ENCODE data around the gene DHRS11. TPM values are rescaled to one million over a fixed set of nuclear protein-coding genes. Genes with fewer than 3 reads are reported as not detected.

The DHRS11 gene
- total RNA-seq, 2 experiments from 2014 or later, result 7.2 to 13.9 TPM

DNA sequence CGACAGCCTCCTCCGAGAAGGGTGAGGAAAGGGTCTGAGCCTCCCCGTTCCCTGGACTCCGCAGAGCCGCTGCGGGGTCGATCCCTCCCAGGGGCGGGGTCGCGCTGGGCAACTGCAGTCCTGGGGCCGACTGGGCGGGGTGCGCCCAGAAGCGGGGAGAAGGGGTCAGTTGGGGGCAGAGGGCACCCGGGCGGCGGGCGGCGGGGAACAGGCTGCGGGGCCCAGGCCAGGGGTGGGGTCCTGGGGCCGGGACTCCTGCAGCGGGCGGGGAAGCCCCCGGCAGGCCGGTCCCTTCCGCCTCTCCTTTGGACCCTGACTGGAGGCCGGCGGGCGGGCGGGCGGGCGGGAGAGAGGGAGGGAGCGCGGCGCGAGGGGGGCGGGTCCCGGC is 46.6 kb upstream of the DHRS11 start:
- H3K27ac ChIP-seq (ENCODE audit: low read depth, low read length, poor library complexity, severe bottlenecking), result peak overlapping the region; percentile 95
- CTCF ChIA-PET (ENCODE audit: unreplicated experiment), result interaction anchor here (0.6 kb wide), 1 partner anchor 707 kb away, joined by 5 read pairs; no protein-coding TSS in a partner anchor
- POLR2A ChIA-PET, result interaction anchor here (0.9 kb wide), 1 partner anchor 9 kb away, joined by 4 read pairs; no protein-coding TSS in a partner anchor
- intact Hi-C loops (cut with micrococcal nuclease; ENCODE audit: unreplicated experiment), result loop anchor here (2.0 kb wide), 1 partner anchor 56 kb away; the partner anchor contains the start of gene MRM1
- no peak overlapping the region; the same call in 1 of the 2 replicates for H2AFZ ChIP-seq (ENCODE audit: low read length)
- TF ChIP-seq CTCF (conservative IDR thresholded peaks at IDR 0.05; ENCODE audit: low read length), result no peak
- TF ChIP-seq EZH2phosphoT487 (IDR thresholded peaks at IDR 0.05; ENCODE audit: borderline replicate concordance, low read depth, low read length), result no peak
- no TSS peak for BruUV-seq (replicated peaks)
- H3K4me2 ChIP-seq (ENCODE audit: low read length), result peak overlapping the region; percentile 75
- H3K4me1 ChIP-seq (ENCODE audit: insufficient read depth, low read length, poor library complexity, severe bottlenecking), result peaks cover 35% of the 10 kb centered on the region
- no peaks in the 10 kb centered on the region for H3K9me2 ChIP-seq (ENCODE audit: insufficient read depth, low read length)
- peaks cover 29% of the 10 kb centered on the region for H4K20me1 ChIP-seq (ENCODE audit: insufficient read depth, low read length)
- H3K4me3 ChIP-seq (ENCODE audit: low read depth, low read length, poor library complexity, severe bottlenecking), result peak overlapping the region; percentile 97
- peaks cover 49% of the 10 kb centered on the region for H3K36me3 ChIP-seq (ENCODE audit: insufficient read depth, low read length)
- no peak for DNase-seq (ENCODE audit: low spot score)
- no peaks in the 10 kb centered on the region for H3K9me3 ChIP-seq (ENCODE audit: low read length)
- H3K79me2 ChIP-seq (ENCODE audit: insufficient read depth, low read depth, low read length), result peaks cover 63% of the 10 kb centered on the region

DNA sequence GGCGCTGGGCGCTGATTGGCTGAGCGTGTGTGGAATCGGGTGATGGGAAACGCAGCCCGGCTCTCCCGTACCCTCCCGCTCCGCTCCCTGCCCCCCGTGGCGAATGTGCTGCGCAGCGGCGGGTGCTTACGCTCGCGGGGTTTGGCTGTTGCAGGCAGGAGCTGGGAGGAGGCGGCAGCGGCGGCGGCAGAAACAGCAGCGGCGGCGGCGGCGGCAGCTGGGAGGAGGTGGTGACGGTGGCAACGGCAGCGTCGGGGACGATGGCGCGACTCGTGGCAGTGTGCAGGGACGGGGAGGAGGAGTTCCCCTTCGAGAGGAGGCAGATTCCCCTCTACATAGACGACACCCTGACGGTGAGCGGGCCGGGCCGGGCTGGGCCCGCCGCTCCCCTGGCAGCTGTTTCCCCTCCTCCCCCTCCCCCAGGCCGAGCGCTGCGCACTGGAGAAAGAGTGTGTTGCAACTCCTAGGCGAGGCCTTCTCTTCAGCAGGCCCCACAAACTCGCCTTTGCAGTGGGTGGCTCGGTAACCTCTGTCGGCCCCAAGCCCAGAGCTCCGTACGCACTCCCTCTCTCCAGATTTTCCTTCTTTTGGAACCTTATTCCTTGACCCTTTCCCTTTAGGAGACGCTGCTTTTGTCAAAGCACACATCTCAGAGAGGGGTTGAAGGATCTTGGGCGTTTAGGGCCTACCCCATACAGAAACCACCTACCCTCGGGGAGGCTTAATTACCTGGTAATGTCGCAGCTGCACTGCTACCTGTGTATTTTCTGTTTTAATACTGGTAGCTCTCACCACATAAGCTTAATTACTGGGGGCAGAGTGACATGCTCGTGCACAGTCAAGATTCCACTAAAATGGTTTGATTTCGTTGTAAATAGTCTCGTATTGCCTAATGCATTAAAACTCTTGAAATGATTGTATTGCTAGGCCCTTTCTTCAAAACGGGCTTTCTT is 45.9 kb upstream of the DHRS11 start:
- ChIA-PET POLR2A (interaction anchor here (0.9 to 1.3 kb wide), 6 partner anchors 9 to 55 kb away, joined by 3 to 5 read pairs (median 4); partner anchors contain the start of gene MRM1), CTCF (ENCODE audit: unreplicated experiment) (interaction anchor here (0.6 to 1.0 kb wide), 2 partner anchors 10 to 707 kb away, joined by 3 to 5 read pairs; no protein-coding TSS in a partner anchor)
- Histone ChIP-seq H3K79me2 (ENCODE audit: insufficient read depth, low read depth, low read length) (peaks cover 69% of the 10 kb centered on the region), H3K4me2 (ENCODE audit: low read length) (peak overlapping the region; percentile 98), H4K20me1 (ENCODE audit: insufficient read depth, low read length) (peaks cover 36% of the 10 kb centered on the region), H3K4me1 (ENCODE audit: insufficient read depth, low read length, poor library complexity, severe bottlenecking) (peaks cover 41% of the 10 kb centered on the region), H3K4me3 (ENCODE audit: low read depth, low read length, poor library complexity, severe bottlenecking) (peak overlapping the region; percentile 97), H3K9me3 (ENCODE audit: low read length) (no peaks in the 10 kb centered on the region), H2AFZ (ENCODE audit: low read length) (no peak overlapping the region), H3K9me2 (ENCODE audit: insufficient read depth, low read length) (no peaks in the 10 kb centered on the region), H3K27ac (ENCODE audit: low read depth, low read length, poor library complexity, severe bottlenecking) (peak overlapping the region; percentile 95), H3K36me3 (ENCODE audit: insufficient read depth, low read length) (peaks cover 48% of the 10 kb centered on the region)
- no TSS peak for BruUV-seq (replicated peaks)
- DNase-seq (ENCODE audit: low spot score), result peak; percentile 96
- TF ChIP-seq EZH2phosphoT487 (IDR thresholded peaks at IDR 0.05; ENCODE audit: borderline replicate concordance, low read depth, low read length) (no peak), CTCF (conservative IDR thresholded peaks at IDR 0.05; ENCODE audit: low read length) (no peak)
- intact Hi-C loops (cut with micrococcal nuclease; ENCODE audit: unreplicated experiment), result loop anchor here (2.0 kb wide), 1 partner anchor 55 kb away; the partner anchor contains the start of gene MRM1
